Measurements from ENCODE around the gene NUSAP1. TPM values are rescaled to one million over a fixed set of nuclear protein-coding genes. Genes with fewer than 3 reads are reported as not detected.

Gene NUSAP1
- total RNA-seq, 1 experiment from 2014 or later = 158 TPM

DNA sequence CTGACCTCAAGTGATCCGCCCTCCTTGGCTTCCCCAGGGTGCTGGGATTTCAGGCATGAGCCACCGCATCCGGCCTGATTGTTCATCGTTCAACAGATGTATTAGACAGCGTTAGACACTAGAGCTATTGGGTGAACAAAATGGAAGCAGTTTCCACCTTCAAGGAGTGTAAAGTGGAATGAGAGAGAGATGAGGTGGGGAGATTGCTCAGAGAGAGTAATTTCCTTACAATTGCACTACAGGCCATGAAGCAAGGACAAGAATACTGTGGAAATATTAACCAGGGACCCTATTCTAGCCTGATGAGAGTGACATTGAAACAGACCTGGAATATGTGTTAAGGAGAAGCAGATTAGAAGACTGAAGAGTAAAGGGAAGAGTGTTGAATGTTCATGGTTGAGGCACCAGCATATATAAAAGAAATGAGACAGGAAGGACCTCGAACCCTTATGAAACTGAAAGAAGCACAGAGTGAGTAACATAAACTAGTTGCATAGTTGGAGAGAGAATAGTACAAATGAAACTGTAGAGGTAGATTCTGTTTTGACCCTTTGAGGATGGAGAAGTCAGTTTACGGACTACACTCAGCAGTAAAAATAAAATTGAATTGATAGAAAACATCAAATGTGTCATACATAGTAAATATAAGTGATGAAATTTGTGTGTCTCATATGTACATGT is 91.4 kb downstream of the NUSAP1 start:
- no peak overlapping the region for H2BK5ac ChIP-seq (ENCODE audit: insufficient read length, low read length)
- no peak overlapping the region for H3K23ac ChIP-seq (ENCODE audit: insufficient read length, low read depth, low read length)
- H3K27me3 ChIP-seq (ENCODE audit: insufficient read depth, low read length) = no peaks in the 10 kb centered on the region
- no peaks in the 10 kb centered on the region for H3K9me3 ChIP-seq (ENCODE audit: control insufficient read depth, low read depth, low read length)
- peaks cover 11% of the 10 kb centered on the region for H3K79me1 ChIP-seq (ENCODE audit: insufficient read depth, low read depth, low read length, poor library complexity, severe bottlenecking)
- H2BK20ac ChIP-seq (ENCODE audit: low read depth, low read length, poor library complexity, severe bottlenecking) = no peak overlapping the region
- no peaks in the 10 kb centered on the region for H3K4me1 ChIP-seq (ENCODE audit: insufficient read depth, low read length)
- no peak for DNase-seq
- H3K56ac ChIP-seq (ENCODE audit: insufficient read length, low read depth, low read length) = no peak overlapping the region
- no peak overlapping the region for H3T11ph ChIP-seq (ENCODE audit: low read length)
- H2BK12ac ChIP-seq (ENCODE audit: insufficient read length, low read depth, low read length) = no peak overlapping the region
- H3K36me3 Mint-ChIP-seq (ENCODE audit: insufficient read depth in 1 of 3, low read depth in 3 of 3) = peaks cover 3 to 16% (median 10%) of the 10 kb centered on the region in 3 experiments; a peak in 6 of 7 replicates
- H2AFZ ChIP-seq (ENCODE audit: low read length) = no peak overlapping the region
- no peak overlapping the region for H3K4ac ChIP-seq (ENCODE audit: low read depth, low read length)
- H3K4me2 ChIP-seq (ENCODE audit: insufficient read depth, insufficient read length, low read length) = no peak overlapping the region
- no peak overlapping the region for H3K27ac Mint-ChIP-seq
- H3K27me3 Mint-ChIP-seq (ENCODE audit: low read depth) = no peaks in the 10 kb centered on the region
- WGBS (ENCODE audit: extremely low coverage, insufficient read length, low lambda C conversion rate) = no CpG with 5 or more reads among the region's 7 CpGs
- H3K9ac ChIP-seq (ENCODE audit: extremely low read depth, insufficient read length, low read length) = no peak overlapping the region
- no peaks in the 10 kb centered on the region for H4K20me1 ChIP-seq (ENCODE audit: control insufficient read depth, insufficient read depth, insufficient read length)
- no peak overlapping the region for H4K5ac ChIP-seq (ENCODE audit: insufficient read length, low read depth, low read length)
- no peak overlapping the region for H2AK5ac ChIP-seq (ENCODE audit: insufficient read length, low read length)
- TF ChIP-seq, protein P1, sequence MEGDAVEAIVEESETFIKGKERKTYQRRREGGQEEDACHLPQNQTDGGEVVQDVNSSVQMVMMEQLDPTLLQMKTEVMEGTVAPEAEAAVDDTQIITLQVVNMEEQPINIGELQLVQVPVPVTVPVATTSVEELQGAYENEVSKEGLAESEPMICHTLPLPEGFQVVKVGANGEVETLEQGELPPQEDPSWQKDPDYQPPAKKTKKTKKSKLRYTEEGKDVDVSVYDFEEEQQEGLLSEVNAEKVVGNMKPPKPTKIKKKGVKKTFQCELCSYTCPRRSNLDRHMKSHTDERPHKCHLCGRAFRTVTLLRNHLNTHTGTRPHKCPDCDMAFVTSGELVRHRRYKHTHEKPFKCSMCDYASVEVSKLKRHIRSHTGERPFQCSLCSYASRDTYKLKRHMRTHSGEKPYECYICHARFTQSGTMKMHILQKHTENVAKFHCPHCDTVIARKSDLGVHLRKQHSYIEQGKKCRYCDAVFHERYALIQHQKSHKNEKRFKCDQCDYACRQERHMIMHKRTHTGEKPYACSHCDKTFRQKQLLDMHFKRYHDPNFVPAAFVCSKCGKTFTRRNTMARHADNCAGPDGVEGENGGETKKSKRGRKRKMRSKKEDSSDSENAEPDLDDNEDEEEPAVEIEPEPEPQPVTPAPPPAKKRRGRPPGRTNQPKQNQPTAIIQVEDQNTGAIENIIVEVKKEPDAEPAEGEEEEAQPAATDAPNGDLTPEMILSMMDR (conservative IDR thresholded peaks at IDR 0.05) = no peak
- no peaks in the 10 kb centered on the region for H3K9me3 Mint-ChIP-seq
- no peak overlapping the region for H3K18ac ChIP-seq (ENCODE audit: insufficient read length, low read depth, low read length)
- H4K91ac ChIP-seq (ENCODE audit: insufficient read length, low read depth, low read length) = no peak overlapping the region
- peaks cover 19% of the 10 kb centered on the region; the same call in 1 of the 2 replicates for H3K79me2 ChIP-seq (ENCODE audit: insufficient read depth, low read length)
- no peaks in the 10 kb centered on the region for H3K23me2 ChIP-seq (ENCODE audit: insufficient read length, low read depth, low read length, poor library complexity, severe bottlenecking)
- H3K27ac ChIP-seq (ENCODE audit: insufficient read length, low read depth, low read length) = no peak overlapping the region
- no peak overlapping the region for H3K14ac ChIP-seq (ENCODE audit: insufficient read depth, low read length)
- no peak overlapping the region for H2BK15ac ChIP-seq (ENCODE audit: low read depth, low read length)
- no peak overlapping the region for H2BK120ac ChIP-seq (ENCODE audit: low read depth, low read length, poor library complexity, severe bottlenecking)
- H3K4me1 Mint-ChIP-seq = peaks cover 4 to 7% of the 10 kb centered on the region in 2 experiments; a peak in 3 of 4 replicates
- H4K8ac ChIP-seq (replicated peaks; ENCODE audit: insufficient read length, low read depth, low read length) = no peak overlapping the region
- no peak overlapping the region for H3K4me3 Mint-ChIP-seq
